Mesodermal cell (in vitro differentiated cells): ENCODE measurements around the gene GMCL2.
A peak's percentile ranks its signal among the peaks of the same experiment; 100 is the strongest.

Experiments used
- H3K27ac ChIP-seq: 2 replicates; pipeline ENCODE4 v1.7.0; 2013; ENCODE audit warnings: mild to moderate bottlenecking, low read depth, low read length, moderate library complexity; ENCODE audit not compliant: severe bottlenecking
- H3K36me3 ChIP-seq: 2 replicates; pipeline ENCODE4 v1.7.1; 2013; ENCODE audit warnings: mild to moderate bottlenecking, low read length, moderate library complexity; ENCODE audit not compliant: control insufficient read depth, insufficient read depth
- H3K4me1 ChIP-seq: one replicate; pipeline ENCODE4 v1.7.1; 2013; ENCODE audit warnings: mild to moderate bottlenecking, low read length; ENCODE audit not compliant: insufficient read depth, control insufficient read depth, poor library complexity, severe bottlenecking
- H3K4me3 ChIP-seq: 2 replicates; pipeline ENCODE4 v1.7.0; 2013; ENCODE audit warnings: low read length, control low read depth, mild to moderate bottlenecking; ENCODE audit not compliant: insufficient read depth, poor library complexity, severe bottlenecking; ENCODE audit errors: extremely low read depth
- H3K9me3 ChIP-seq: 2 replicates; pipeline ENCODE4 v1.7.1; 2013; ENCODE audit warnings: mild to moderate bottlenecking, low read length, moderate library complexity; ENCODE audit not compliant: control insufficient read depth
- WGBS, 2 experiments: methylation state at CpG; one replicate each; pipeline ENCODE4 v1.1.5; 2013; ENCODE audit warnings: missing lambda C conversion rate in 2 of 2; ENCODE audit not compliant: insufficient coverage in 2 of 2; 5-methylcytosine and 5-hydroxymethylcytosine counted together

GMCL2 gene

DNA sequence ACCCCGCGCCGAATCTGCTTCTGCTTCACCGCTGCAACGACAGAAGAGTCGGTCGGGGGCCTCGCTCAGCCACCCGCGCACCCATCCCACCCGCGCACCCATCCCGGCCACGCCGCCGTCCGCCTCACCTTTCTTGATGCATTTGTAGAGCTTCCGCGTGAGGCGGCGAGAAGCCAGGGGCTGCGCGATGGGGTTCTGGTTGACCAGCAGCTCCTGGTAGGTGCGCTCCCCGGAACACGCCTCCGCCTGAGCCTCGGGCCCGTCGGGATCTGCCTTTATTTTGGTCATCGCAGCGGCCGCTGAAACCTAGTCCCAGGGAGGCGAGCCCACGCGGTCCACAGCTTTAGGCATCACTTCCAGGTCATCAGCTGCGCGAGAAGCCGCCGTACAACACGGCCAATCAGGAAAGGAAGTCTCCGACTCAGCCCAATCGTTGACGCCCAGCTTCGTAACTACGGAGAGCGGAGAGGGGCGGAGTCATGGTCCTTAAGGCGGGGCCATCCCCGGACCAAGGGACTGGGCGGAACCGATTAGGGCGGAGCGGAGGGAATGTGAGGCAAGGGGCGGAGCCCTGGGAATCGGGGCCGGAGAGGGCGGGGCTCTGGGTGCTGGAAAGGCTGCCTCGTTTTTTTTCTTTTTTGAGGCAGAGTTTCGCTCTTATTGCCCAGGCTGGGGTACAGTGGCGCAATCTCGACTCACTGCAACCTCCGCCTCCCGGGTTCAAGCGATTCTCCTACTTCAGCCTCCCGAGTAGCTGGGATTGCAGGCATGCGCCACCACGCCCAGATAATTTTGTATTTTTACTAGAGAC, 33.4 kb downstream of the GMCL2 start, which contains the start of gene NHP2:
NHP2 (minus strand) TSS at position 356 of the 811 bp plus-strand sequence; CDS start at position 288, 68 bp downstream.
- H3K4me3 ChIP-seq = peak within 1 kb of the TSS; percentile 82
- WGBS, 2 experiments = 3 to 5% methylated on average over 51 to 58 of the region's 68 CpGs
- peak within 1 kb of the TSS; percentile 49 for H3K27ac ChIP-seq
- H3K4me1 ChIP-seq = peaks cover 8% of the 10 kb centered on the region
- peaks cover 36% of the 10 kb centered on the region for H3K36me3 ChIP-seq
- H3K9me3 ChIP-seq = no peaks in the 10 kb centered on the region

DNA sequence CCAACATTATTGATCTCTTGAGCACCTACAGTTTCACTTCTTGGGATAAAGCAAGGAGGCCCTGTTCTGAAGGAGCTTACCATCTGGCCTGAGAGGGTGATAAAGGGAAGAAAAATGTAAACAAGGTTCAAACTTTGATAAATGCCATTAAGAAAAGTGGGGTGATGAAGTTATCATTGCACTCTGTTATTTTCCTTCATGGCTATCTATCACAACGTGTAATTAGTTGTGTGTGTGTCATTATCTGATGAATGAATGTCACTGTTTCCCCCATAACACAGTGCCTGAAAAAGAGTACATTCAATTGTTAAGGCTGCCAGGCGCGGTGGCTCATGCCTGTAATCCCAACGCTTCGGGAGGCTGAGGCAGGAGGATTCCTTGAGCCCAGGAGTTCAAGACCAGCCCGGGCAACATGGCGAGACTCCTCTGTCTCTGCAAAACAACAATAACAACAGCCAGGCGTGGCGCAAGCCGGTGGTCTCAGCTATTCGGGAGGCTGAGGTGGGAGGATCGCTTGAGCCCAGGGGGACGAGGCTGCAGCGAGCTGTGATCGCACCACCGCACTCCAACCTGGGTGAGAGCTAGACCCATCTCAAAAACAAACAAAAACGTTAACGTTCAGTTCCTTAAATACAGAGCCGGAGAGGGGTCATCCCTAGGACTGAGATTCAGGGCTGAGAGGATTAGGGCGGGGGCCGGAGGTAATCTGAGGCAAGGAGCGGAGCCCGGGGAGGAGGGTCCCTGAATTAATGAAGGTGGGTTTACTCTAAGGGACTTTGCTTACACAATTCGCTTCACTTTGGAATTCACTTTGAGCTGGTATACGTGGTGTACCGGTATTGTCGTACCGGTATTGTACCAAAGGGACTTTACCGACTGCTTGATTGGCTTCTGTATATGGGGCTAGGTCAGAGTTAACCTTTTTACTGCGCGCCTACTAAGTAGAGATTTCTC, 34.4 kb downstream of the GMCL2 start:
- H3K36me3 ChIP-seq = peaks cover 46% of the 10 kb centered on the region
- H3K4me1 ChIP-seq = peaks cover 8% of the 10 kb centered on the region
- H3K9me3 ChIP-seq = no peaks in the 10 kb centered on the region
- 49 to 52% methylated on average over 15 to 28 of the region's 31 CpGs for WGBS, 2 experiments
- peak overlapping the region; percentile 82 for H3K4me3 ChIP-seq
- no peak overlapping the region for H3K27ac ChIP-seq

DNA sequence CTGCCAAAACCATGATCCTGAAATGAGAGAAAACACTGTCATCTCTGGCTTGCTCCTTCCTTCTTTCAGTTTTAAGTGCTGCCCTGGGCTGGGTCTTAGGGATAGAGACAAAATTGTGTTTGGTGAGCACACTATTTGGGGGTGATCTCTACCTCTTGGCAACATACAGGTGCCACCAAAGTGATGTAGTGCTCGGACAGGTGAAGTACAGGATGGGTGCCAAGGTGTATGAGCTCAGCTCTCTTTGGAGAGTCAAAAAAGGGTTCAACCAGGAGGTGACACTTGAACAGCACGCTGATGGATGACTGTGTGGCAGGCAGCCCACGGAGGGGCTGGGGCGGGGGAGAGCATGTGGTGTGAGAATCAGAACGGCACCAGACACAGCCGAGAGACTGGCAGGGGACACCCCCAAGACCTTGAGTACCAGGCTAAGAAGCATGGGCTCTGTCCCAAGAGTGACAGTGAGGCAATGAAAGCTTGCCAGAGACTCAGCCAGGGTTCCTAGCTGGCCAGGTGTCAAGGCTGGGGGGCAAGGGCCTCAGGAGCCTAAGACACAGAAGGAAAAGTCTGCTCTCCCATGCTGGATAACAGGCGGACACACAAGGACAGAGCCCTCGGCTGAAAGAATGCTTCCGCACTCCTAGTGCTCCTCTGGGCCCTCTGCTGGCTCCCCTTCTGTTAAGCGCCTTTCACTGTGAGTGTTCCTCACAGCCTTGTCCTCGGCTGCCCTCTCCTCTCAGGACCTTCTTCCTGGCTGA, 36.0 kb downstream of the GMCL2 start:
- 85 to 90% methylated on average over 11 of the region's 11 CpGs for WGBS, 2 experiments
- Histone ChIP-seq H3K4me1 (peaks cover 8% of the 10 kb centered on the region), H3K27ac (no peak overlapping the region), H3K4me3 (no peak overlapping the region), H3K36me3 (peaks cover 62% of the 10 kb centered on the region), H3K9me3 (no peaks in the 10 kb centered on the region)

GRCh38 chr5:178149199-178149932, 37.8 kb downstream of the GMCL2 start:
- WGBS, 2 experiments = 96 to 98% methylated on average over 8 to 10 of the region's 11 CpGs
- peaks cover 8% of the 10 kb centered on the region for H3K4me1 ChIP-seq
- no peak overlapping the region for H3K27ac ChIP-seq
- no peak overlapping the region for H3K4me3 ChIP-seq
- no peaks in the 10 kb centered on the region for H3K9me3 ChIP-seq
- peaks cover 73% of the 10 kb centered on the region for H3K36me3 ChIP-seq

GRCh38 chr5:178147406-178147805, 39.8 kb downstream of the GMCL2 start:
- 89 to 92% methylated on average over 13 to 15 of the region's 15 CpGs for WGBS, 2 experiments
- Histone ChIP-seq H3K4me3 (no peak overlapping the region), H3K4me1 (peaks cover 4% of the 10 kb centered on the region), H3K27ac (no peak overlapping the region), H3K36me3 (peaks cover 82% of the 10 kb centered on the region), H3K9me3 (no peaks in the 10 kb centered on the region)

DNA sequence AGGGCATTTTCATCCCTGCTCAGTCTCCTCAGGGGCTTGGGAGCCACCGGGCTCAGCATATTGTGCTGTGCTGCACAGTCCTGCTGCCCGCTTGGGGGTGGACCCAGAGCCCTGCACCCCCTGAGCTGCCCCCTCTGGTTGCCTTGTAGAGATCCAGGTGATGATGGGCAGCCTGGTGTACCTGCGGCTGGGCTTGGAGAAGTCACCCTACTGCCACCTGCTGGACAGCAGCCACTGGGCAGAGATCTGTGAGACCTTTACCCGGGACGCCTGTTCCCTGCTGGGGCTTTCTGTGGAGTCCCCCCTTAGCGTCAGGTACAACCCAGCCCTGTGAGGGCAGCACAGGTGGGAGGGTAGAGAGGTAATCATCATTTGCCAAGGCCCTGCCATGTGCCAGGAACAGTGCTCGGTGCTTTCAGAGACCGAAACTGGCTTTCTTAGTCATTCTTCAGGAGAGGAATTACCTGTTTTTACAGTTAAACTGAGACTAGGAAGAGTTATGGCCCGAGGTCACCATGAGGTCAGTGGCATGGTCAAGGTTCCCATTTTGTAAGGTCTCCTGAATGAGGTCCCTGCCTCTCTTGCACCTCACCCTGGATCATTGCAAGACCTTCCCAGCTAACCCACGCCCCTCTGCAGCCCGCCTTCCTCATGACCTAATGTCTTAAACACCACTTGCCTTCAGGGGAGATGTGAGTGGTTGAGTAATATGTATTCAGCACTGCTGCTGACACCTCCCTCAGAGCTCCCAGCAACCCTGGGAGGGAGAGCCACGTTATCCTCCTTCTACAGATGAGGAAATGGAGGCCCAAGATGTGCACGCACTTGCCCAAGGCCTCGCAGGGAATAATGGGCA, 41.0 kb downstream of the GMCL2 start:
- Histone ChIP-seq H3K4me3 (no peak overlapping the region), H3K4me1 (no peaks in the 10 kb centered on the region), H3K9me3 (no peaks in the 10 kb centered on the region), H3K27ac (no peak overlapping the region), H3K36me3 (peaks cover 84% of the 10 kb centered on the region)
- 69 to 71% methylated on average over 11 of the region's 14 CpGs for WGBS, 2 experiments

DNA sequence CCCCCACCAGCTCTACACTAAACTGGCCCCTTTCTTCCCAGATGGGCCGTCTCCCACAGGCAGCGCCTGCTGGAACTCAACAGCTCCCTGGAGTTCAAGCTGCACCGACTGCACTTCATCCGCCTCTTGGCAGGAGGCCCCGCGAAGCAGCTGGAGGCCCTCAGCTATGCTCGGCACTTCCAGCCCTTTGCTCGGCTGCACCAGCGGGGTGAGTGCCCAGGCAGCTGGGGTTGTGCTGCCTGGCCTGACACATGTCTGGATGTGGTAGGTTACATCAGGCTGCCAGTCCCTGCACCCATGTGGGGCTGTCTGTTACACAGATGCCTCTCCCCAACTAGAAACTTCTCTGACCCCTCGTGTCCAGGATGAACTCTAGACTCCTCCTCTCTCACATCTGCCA, 43.3 kb downstream of the GMCL2 start:
- 98% methylated on average over 8 of the region's 10 CpGs for WGBS, 2 experiments
- Histone ChIP-seq H3K4me1 (no peaks in the 10 kb centered on the region), H3K27ac (no peak overlapping the region), H3K36me3 (peaks cover 76% of the 10 kb centered on the region), H3K9me3 (no peaks in the 10 kb centered on the region), H3K4me3 (no peak overlapping the region)

DNA sequence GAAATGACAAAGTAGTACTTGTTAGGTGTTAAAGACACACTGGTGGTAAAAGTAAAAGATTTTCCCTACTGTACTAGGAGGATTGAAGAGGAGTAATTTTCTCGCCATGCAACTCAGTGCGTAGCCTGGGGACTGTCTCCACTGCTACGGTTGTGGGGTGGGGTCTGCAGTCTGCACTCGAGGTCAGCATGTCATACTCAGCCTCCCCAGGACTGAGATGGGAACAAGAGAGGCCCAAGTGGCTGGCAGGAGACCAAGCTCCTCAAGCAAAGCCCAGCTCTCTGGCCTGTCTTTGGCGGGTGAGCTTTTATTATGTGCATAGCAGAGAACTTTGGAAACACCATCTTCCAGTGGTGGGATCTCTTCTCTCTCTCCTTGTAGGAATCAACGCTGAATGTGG, 43.9 kb downstream of the GMCL2 start:
- WGBS, 2 experiments = 94% methylated on average over 5 to 6 of the region's 6 CpGs
- Histone ChIP-seq H3K4me3 (no peak overlapping the region), H3K36me3 (peaks cover 75% of the 10 kb centered on the region), H3K27ac (no peak overlapping the region), H3K4me1 (no peaks in the 10 kb centered on the region), H3K9me3 (no peaks in the 10 kb centered on the region)

DNA sequence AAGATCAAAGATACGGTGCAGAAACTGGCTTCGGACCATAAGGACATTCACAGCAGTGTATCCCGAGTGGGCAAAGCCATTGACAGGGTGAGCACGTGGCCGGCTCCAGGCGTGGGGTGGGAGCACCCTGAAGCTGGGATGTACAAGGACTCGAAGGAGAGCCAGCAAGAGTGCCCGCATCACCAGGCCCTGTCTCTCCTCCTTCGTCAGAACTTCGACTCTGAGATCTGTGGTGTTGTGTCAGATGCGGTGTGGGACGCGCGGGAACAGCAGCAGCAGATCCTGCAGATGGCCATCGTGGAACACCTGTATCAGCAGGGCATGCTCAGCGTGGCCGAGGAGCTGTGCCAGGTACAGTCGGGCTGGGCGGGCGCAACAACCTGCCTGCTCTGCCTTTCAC, 44.5 kb downstream of the GMCL2 start:
- no peak overlapping the region for H3K27ac ChIP-seq
- peaks cover 74% of the 10 kb centered on the region for H3K36me3 ChIP-seq
- H3K9me3 ChIP-seq = no peaks in the 10 kb centered on the region
- no peaks in the 10 kb centered on the region for H3K4me1 ChIP-seq
- H3K4me3 ChIP-seq = no peak overlapping the region
- 93 to 96% methylated on average over 17 to 20 of the region's 20 CpGs for WGBS, 2 experiments
